Body of pancreas (tissue), 4 donors: ENCODE measurements around the gene SLC1A4.

Source experiments
- POLR2A ChIP-seq, 3 donors: fragments of 450-650 bp; IDR thresholded peaks; one replicate each; pipeline ENCODE4 v1.6.1; 2016; ENCODE audit warnings: antibody characterized with exemption in 3 of 3, mild to moderate bottlenecking in 2 of 3
- TF ChIP-seq, protein P1 (sequence below), 7 experiments: fragments of 450-650 bp in 4 of 7; fragments of 200-600 bp in 3 of 7; sonication (generic) in 3 of 7; IDR thresholded peaks; one replicate each; pipeline ENCODE4 v1.5.1; 2016 to 2019; ENCODE audit warnings: antibody characterized with exemption in 7 of 7

DNA sequence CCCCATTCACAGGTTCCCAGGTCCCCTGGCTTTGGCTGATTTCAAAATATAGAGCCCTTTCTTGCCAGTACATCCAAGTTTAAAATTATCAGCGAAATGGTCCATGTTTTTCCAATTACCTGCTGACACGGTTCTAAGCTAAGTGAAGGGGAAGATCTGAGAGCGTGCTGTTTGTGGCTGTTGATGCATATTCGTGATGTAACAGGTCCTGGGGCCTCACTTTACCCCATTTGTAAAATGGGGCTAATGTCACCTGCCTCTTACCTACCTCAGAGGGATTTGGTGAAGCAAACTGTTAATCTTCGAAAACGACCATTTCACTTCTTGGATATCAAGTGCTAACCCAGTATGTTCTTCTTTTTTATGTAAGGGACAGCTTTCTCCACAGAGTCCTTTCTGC is 33.0 kb downstream of the SLC1A4 start:
- no peak for TF ChIP-seq POLR2A (IDR thresholded peaks at IDR 0.05)
- TF ChIP-seq, protein P1, sequence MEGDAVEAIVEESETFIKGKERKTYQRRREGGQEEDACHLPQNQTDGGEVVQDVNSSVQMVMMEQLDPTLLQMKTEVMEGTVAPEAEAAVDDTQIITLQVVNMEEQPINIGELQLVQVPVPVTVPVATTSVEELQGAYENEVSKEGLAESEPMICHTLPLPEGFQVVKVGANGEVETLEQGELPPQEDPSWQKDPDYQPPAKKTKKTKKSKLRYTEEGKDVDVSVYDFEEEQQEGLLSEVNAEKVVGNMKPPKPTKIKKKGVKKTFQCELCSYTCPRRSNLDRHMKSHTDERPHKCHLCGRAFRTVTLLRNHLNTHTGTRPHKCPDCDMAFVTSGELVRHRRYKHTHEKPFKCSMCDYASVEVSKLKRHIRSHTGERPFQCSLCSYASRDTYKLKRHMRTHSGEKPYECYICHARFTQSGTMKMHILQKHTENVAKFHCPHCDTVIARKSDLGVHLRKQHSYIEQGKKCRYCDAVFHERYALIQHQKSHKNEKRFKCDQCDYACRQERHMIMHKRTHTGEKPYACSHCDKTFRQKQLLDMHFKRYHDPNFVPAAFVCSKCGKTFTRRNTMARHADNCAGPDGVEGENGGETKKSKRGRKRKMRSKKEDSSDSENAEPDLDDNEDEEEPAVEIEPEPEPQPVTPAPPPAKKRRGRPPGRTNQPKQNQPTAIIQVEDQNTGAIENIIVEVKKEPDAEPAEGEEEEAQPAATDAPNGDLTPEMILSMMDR (IDR thresholded peaks at IDR 0.05), result no peak
